CD4-positive, alpha-beta T cell (primary cell): Measurements from ENCODE around the gene TTN. TPM values are rescaled to one million over a fixed set of nuclear protein-coding genes. Genes with fewer than 3 reads are reported as not detected.

Experiments used
- ATAC-seq: fragments of 200-7000 bp; cut with Tn5 transposase; one replicate; pipeline ENCODE4 v1.10.0; 2022; ENCODE audit warnings: mild to moderate bottlenecking; ENCODE audit not compliant: poor library complexity
- CTCF ChIA-PET: fragments of 350-600 bp; sonication (Branson Sonifier 250); formaldehyde crosslinking; loops from one replicate; lab custom pipeline; 2021; ENCODE audit warnings: antibody characterized with exemption, inconsistent platforms; lab: Charles Lee
- POLR2A ChIA-PET: fragments of 350-600 bp; sonication (Branson Sonifier 250); formaldehyde crosslinking; loops from one replicate; lab custom pipeline; 2021; ENCODE audit warnings: antibody characterized with exemption, inconsistent platforms; lab: Charles Lee
- DNase-seq, 14 experiments: peaks; one replicate each; pipeline ENCODE4 v3.0.0-alpha.2; 2013 to 2020; ENCODE audit warnings: mixed read lengths in 2 of 14
- H3K27ac ChIP-seq, 2 donors: one replicate each; pipeline versions ENCODE4 v1.5.1 to v1.7.0; 2013; ENCODE audit warnings: low read length in 2 of 2, low read depth in 1 of 2, mild to moderate bottlenecking in 1 of 2
- H3K27me3 ChIP-seq, 2 experiments: 1 replicate in 1 of 2; 2 replicates in 1 of 2; pipeline versions ENCODE4 v1.6.1 to v1.7.0; 2013; ENCODE audit warnings: low read length in 2 of 2, control low read depth in 1 of 2, mild to moderate bottlenecking in 1 of 2, moderate library complexity in 1 of 2; ENCODE audit not compliant: insufficient read depth in 2 of 2, control insufficient read depth in 1 of 2
- H3K36me3 ChIP-seq: one replicate; pipeline ENCODE4 v1.6.1; 2013; ENCODE audit warnings: low read length, control low read depth; ENCODE audit not compliant: insufficient read depth
- H3K4me1 ChIP-seq: one replicate; pipeline ENCODE4 v1.6.1; 2013; ENCODE audit warnings: low read length, control low read depth; ENCODE audit not compliant: insufficient read depth
- H3K4me3 ChIP-seq: one replicate; pipeline ENCODE4 v1.5.1; 2013; ENCODE audit warnings: mild to moderate bottlenecking, low read length, moderate library complexity
- H3K9me3 ChIP-seq, 2 experiments: 1 replicate in 1 of 2; 2 replicates in 1 of 2; pipeline versions ENCODE4 v1.6.1 to v1.7.0; 2013; ENCODE audit warnings: low read length in 2 of 2, mild to moderate bottlenecking in 2 of 2, control low read depth in 1 of 2, moderate library complexity in 1 of 2; ENCODE audit not compliant: control insufficient read depth in 1 of 2, insufficient read depth in 1 of 2
- H3K27ac Mint-ChIP-seq: one replicate; pipeline ENCODE4 v1.8.0; 2020; ENCODE audit warnings: mixed read lengths
- H3K27me3 Mint-ChIP-seq: one replicate; pipeline ENCODE4 v1.8.0; 2021; ENCODE audit warnings: mixed read lengths
- H3K36me3 Mint-ChIP-seq: one replicate; pipeline ENCODE4 v1.8.0; 2021; ENCODE audit warnings: low read depth, mixed read lengths
- H3K4me1 Mint-ChIP-seq: one replicate; pipeline ENCODE4 v1.8.0; 2021; ENCODE audit warnings: low read depth, mixed read lengths
- H3K4me3 Mint-ChIP-seq: one replicate; pipeline ENCODE4 v1.8.0; 2020; ENCODE audit warnings: mild to moderate bottlenecking, mixed read lengths
- H3K9me3 Mint-ChIP-seq: one replicate; pipeline ENCODE4 v1.8.0; 2020; ENCODE audit warnings: mixed read lengths
- CTCF ChIP-seq: fragments of 200-600 bp; IDR thresholded peaks from one replicate; pipeline ENCODE4 v1.8.0; 2022; ENCODE audit warnings: antibody characterized with exemption, mild to moderate bottlenecking
- intact Hi-C, 2 experiments: fragments of 100-400 bp; cut with DNase I in 1 of 2; cut with micrococcal nuclease in 1 of 2; formaldehyde crosslinking; loops; one replicate each; pipeline versions ENCODE4 v1.15.1 to v1.9.0; 2023 to 2025; cut with DNase I, micrococcal nuclease
- total RNA-seq, 174 experiments: library from RNA in 2 of 174; stranded (reverse) in 2 of 174; gene quantifications; one replicate each; pipeline ENCODE4 v1.2.3 and lab custom pipeline; 2021 to 2026

Gene TTN
- total RNA-seq, 2 experiments from 2014 or later = 27.5 to 29.2 TPM

- ChIA-PET CTCF (no interaction called here), POLR2A (no interaction called here)
- Mint-ChIP-seq H3K27me3 (no peaks in the 10 kb centered on the region), H3K4me3 (no peak overlapping the region), H3K27ac (no peak overlapping the region), H3K9me3 (no peaks in the 10 kb centered on the region), H3K36me3 (peaks cover 65% of the 10 kb centered on the region), H3K4me1 (no peaks in the 10 kb centered on the region)
- H3K27me3 ChIP-seq = no peaks in the 10 kb centered on the region
- H3K9me3 ChIP-seq = no peaks in the 10 kb centered on the region
- TF ChIP-seq CTCF = no peak
- no peak overlapping the region for H3K4me3 ChIP-seq
- ATAC-seq (no peak), DNase-seq (no peak)
- no peak overlapping the region for H3K27ac ChIP-seq
- intact Hi-C loops = no loop called here
- H3K36me3 ChIP-seq = no peaks in the 10 kb centered on the region
- H3K4me1 ChIP-seq = no peaks in the 10 kb centered on the region
These were observed 39.2 kb upstream of the TTN start for GRCh38 chr2:178846458-178846802.

GRCh38 chr2:178845566-178846457, 38.6 kb upstream of the TTN start:
- POLR2A ChIA-PET = no interaction called here
- H3K27me3 Mint-ChIP-seq = no peaks in the 10 kb centered on the region
- no peaks in the 10 kb centered on the region for H3K9me3 Mint-ChIP-seq
- ATAC-seq (no peak), DNase-seq (no peak)
- H3K4me1 Mint-ChIP-seq = no peaks in the 10 kb centered on the region
- CTCF ChIA-PET = interaction anchor here (1.2 kb wide), 1 partner anchor 14 kb away, joined by 3 read pairs; no protein-coding TSS in a partner anchor
- Histone ChIP-seq H3K4me1 (no peaks in the 10 kb centered on the region), H3K4me3 (no peak overlapping the region), H3K27me3 (no peaks in the 10 kb centered on the region), H3K27ac (no peak overlapping the region), H3K36me3 (no peaks in the 10 kb centered on the region), H3K9me3 (no peaks in the 10 kb centered on the region)
- peaks cover 66% of the 10 kb centered on the region for H3K36me3 Mint-ChIP-seq
- no peak overlapping the region for H3K27ac Mint-ChIP-seq
- intact Hi-C loops = no loop called here
- TF ChIP-seq CTCF = no peak
- no peak overlapping the region for H3K4me3 Mint-ChIP-seq

GRCh38 chr2:178844701-178845100, 37.5 kb upstream of the TTN start:
- Histone ChIP-seq H3K4me3 (no peak overlapping the region), H3K27ac (no peak overlapping the region), H3K9me3 (no peaks in the 10 kb centered on the region), H3K4me1 (no peaks in the 10 kb centered on the region), H3K36me3 (no peaks in the 10 kb centered on the region), H3K27me3 (no peaks in the 10 kb centered on the region)
- Mint-ChIP-seq H3K9me3 (no peaks in the 10 kb centered on the region), H3K4me1 (no peaks in the 10 kb centered on the region), H3K27ac (no peak overlapping the region), H3K4me3 (no peak overlapping the region), H3K27me3 (no peaks in the 10 kb centered on the region), H3K36me3 (peaks cover 69% of the 10 kb centered on the region)
- CTCF ChIA-PET = interaction anchor here (1.2 kb wide), 1 partner anchor 15 kb away, joined by 3 read pairs; no protein-coding TSS in a partner anchor
- POLR2A ChIA-PET = no interaction called here
- no peak for DNase-seq
- intact Hi-C loops = no loop called here
- no peak for TF ChIP-seq CTCF
- ATAC-seq = no peak
